Heart right ventricle (tissue), 16 donors: ENCODE data around the gene TRPV4. TPM values are rescaled to one million over a fixed set of nuclear protein-coding genes. Genes with fewer than 3 reads are reported as not detected.

Experiments used
- ATAC-seq, 8 donors: fragments of 200-7000 bp; cut with Tn5 transposase; one replicate each; pipeline ENCODE4 v1.9.1; 2020; ENCODE audit warnings: mild to moderate bottlenecking in 8 of 8, moderate library complexity in 8 of 8, moderate number of reproducible peaks in 1 of 8
- DNase-seq, 2 donors: peaks; one replicate each; pipeline ENCODE4 v3.0.0-alpha.2; 2020
- H3K27ac ChIP-seq, 10 donors: fragments of 200-600 bp; sonication (generic) in 2 of 10; one replicate each; pipeline versions ENCODE4 v1.5.0 to v1.8.0; 2020 to 2022; ENCODE audit warnings: mild to moderate bottlenecking in 3 of 10
- H3K27me3 ChIP-seq, 7 donors: fragments of 200-600 bp; one replicate each; pipeline ENCODE4 v1.8.0; 2021 to 2022; ENCODE audit warnings: mild to moderate bottlenecking in 2 of 7
- H3K36me3 ChIP-seq, 9 donors: fragments of 200-600 bp; sonication (generic) in 1 of 9; one replicate each; pipeline versions ENCODE4 v1.5.0 to v1.8.0; 2020 to 2022; ENCODE audit warnings: mild to moderate bottlenecking in 2 of 9
- H3K4me1 ChIP-seq, 9 donors: fragments of 200-600 bp; sonication (generic) in 1 of 9; one replicate each; pipeline versions ENCODE4 v1.5.0 to v1.8.0; 2020 to 2022; ENCODE audit warnings: mild to moderate bottlenecking in 4 of 9
- H3K4me3 ChIP-seq, 10 donors: fragments of 200-600 bp; sonication (generic) in 2 of 10; one replicate each; pipeline versions ENCODE4 v1.5.0 to v1.8.0; 2020 to 2022; ENCODE audit warnings: mild to moderate bottlenecking in 7 of 10, moderate library complexity in 2 of 10
- H3K9me3 ChIP-seq, 11 donors: fragments of 200-600 bp in 10 of 11; sonication (generic) in 2 of 11; one replicate each; pipeline versions ENCODE4 v1.5.0 to v1.8.0; 2013 to 2022; ENCODE audit warnings: mild to moderate bottlenecking in 2 of 11, control low read depth in 1 of 11, moderate library complexity in 1 of 11
- WGBS, 2 donors: extraction: QIAGEN DNeasy Blood & Tissue Kit; methylation state at CpG; one replicate each; pipeline ENCODE4 v1.1.7; 2013; ENCODE audit warnings: inconsistent platforms in 1 of 2; 5-methylcytosine and 5-hydroxymethylcytosine counted together
- intact Hi-C, 10 donors: fragments of 100-400 bp; cut with DNase I; formaldehyde crosslinking; loops; one replicate each; pipeline versions ENCODE4 v1.11.1 to v1.14.2; 2022
- polyA plus RNA-seq, 2 donors: library from polyadenylated mRNA; stranded (reverse); fragments of 200-250 nt; gene quantifications; one replicate each; pipeline ENCODE4 v1.2.3, GENCODE V29; 2013
- total RNA-seq, 10 donors: library from RNA; stranded (reverse); fragmentation: NEBNext Ultra II Directional in 3 of 10; extraction: Animal tissue kit (Norgen Biotek cat#: 25700) in 3 of 10; gene quantifications; one replicate each; pipeline versions ENCODE4 v1.2.1 to v1.2.4, GENCODE V29; 2021 to 2023
- TF ChIP-seq, protein P1 (sequence below), 9 donors: fragments of 200-600 bp; sonication (generic) in 2 of 9; IDR thresholded peaks; one replicate each; pipeline versions ENCODE4 v1.5.0 to v1.8.0; 2021 to 2022; ENCODE audit warnings: antibody characterized with exemption in 9 of 9, mild to moderate bottlenecking in 5 of 9, moderate library complexity in 1 of 9
- donor health status: Arrhythmogenic right ventricular cardiomyopathy.
- donor health status: ischemic (EF 13 %, LVEDD 7.1; RV severe dilation, severe dysfunction).
- donor health status: healthy with polysubstance abuse.
- donor health status: DM: no; HTN: yes; CAD: no.
- donor health status: DM: no; HTN: no; CAD: no.
- donor health status: ischemic (EF 25% LVEDD 6.9; RV normal size, moderate dysfunction).
- donor health status: ischemic (EF 25% LVEDD 5.7; RV mildly dilated, moderate dysfunction).
- donor health status: healthy.
- donor health status: DM: yes; HTN: yes; CAD: no.
- donor health status: Ischemic cardiomyopathy.
- donor health status: ischemic (EF 35%, LVEDD 5.7; RV mildly dilated, moderate dysfunction).
- donor health status: nonischemic (EF 11% LVEDD 7.7; RV severe dilation, severe dysfunction).
- donor health status: DM: yes; HTN: yes; CAD: no.
- donor health status: PGD.
- donor health status: ischemic (EF 29% LVEDD 5.4; RV normal size, mild dysfunction).
- donor health status: nonischemic (EF 23%, LVEDD 6.1; RV moderate dilation, normal function).

Gene TRPV4
- total and polyA plus RNA-seq, 12 donors, result 0.07 to 1.0 (median 0.28) TPM; not detected in 2

DNA sequence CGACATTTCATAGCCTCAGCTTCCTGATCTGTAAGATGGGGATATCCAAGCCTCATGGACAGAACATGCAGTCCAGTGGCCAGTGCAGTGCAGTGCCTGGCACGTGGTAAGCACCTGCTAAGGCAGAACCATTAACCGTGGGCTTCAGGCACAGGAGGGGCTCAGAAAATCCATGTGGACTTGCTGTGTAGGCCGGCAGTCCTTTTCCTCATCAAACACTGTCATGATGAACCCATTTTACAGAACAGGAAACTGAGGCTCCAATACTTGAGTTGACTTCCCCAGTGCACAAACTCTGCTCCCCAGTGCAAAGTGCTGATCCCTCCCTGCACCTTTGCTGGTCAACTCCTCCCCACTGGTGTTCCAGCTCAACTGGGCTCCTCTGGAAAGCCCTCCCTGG, 18.0 kb downstream of the TRPV4 start:
- H3K4me1 ChIP-seq, result no peaks in the 10 kb centered on the region
- intact Hi-C loops, result no loop called here
- H3K4me3 ChIP-seq, result no peak overlapping the region
- no peaks in the 10 kb centered on the region for H3K36me3 ChIP-seq
- DNase-seq (no peak), ATAC-seq (no peak)
- H3K27ac ChIP-seq, result no peak overlapping the region
- TF ChIP-seq, protein P1, sequence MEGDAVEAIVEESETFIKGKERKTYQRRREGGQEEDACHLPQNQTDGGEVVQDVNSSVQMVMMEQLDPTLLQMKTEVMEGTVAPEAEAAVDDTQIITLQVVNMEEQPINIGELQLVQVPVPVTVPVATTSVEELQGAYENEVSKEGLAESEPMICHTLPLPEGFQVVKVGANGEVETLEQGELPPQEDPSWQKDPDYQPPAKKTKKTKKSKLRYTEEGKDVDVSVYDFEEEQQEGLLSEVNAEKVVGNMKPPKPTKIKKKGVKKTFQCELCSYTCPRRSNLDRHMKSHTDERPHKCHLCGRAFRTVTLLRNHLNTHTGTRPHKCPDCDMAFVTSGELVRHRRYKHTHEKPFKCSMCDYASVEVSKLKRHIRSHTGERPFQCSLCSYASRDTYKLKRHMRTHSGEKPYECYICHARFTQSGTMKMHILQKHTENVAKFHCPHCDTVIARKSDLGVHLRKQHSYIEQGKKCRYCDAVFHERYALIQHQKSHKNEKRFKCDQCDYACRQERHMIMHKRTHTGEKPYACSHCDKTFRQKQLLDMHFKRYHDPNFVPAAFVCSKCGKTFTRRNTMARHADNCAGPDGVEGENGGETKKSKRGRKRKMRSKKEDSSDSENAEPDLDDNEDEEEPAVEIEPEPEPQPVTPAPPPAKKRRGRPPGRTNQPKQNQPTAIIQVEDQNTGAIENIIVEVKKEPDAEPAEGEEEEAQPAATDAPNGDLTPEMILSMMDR (IDR thresholded peaks at IDR 0.05), result no peak
- 88 to 89% methylated on average over 4 of the region's 4 CpGs for WGBS, 2 donors
- H3K9me3 ChIP-seq, result no peaks in the 10 kb centered on the region
- peaks cover 0 to 21% (median 0%) of the 10 kb centered on the region in 7 donors for H3K27me3 ChIP-seq

DNA sequence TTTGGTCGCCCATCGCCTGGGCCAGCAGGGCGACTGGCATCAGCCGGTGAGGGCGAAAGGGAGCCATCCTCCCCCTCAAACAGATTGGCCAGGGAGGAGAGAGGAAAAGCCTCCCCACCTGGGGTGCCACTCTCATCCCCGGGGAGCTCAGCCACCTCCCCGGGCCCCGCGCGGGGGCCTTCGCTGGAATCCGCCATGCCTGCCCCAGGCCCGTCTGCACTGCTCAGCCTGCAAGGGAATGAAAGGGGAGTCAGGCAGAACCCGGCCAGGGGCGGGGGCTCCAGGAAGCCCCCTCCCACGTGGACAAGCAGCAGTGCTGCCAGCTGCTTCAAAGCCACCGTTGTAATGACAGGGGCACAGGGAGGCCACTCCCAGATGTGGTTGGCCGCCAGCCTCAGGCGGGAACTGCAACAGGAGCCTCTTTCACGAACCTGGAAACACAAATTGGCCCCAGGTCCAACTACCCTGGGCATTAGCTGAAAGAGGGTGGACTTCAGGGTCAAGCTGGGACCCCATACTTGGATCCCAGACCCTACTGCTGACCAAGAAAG, 18.5 kb downstream of the TRPV4 start:
- intact Hi-C loops, result no loop called here
- Histone ChIP-seq H3K4me3 (no peak overlapping the region), H3K27ac (no peak overlapping the region), H3K9me3 (no peaks in the 10 kb centered on the region), H3K4me1 (no peaks in the 10 kb centered on the region), H3K36me3 (no peaks in the 10 kb centered on the region), H3K27me3 (peaks cover 0 to 24% (median 0%) of the 10 kb centered on the region in 7 donors)
- TF ChIP-seq, protein P1 (IDR thresholded peaks at IDR 0.05), result no peak
- DNase-seq (no peak), ATAC-seq (peak in 1 of 8 donors; percentile 48)
- 74 to 77% methylated on average over 18 to 20 of the region's 20 CpGs for WGBS, 2 donors

DNA sequence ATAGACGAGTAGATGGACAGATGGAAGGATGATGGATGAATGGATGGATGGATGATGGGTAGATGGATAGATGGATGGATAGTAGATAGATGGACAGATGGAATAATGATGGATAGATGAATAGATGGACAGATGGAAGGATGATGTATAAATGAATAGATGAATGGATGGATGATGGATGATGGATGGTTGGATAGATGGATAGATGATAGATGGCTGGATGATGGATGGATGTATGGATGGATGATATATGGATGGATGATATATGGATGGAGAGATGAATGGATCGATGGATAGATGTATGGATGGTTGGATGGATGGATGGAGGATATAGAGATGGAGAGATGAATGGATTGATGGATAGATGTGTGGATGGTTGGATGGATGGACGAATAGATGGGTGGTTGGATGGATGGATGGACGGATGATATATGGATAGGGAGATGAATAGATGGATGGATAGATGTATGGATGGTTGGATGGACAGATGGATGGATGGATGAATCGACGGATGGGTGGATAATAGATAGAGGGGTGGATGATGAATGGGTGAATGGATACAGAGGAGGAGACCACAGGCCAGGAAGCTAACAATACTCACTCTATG, 19.3 kb downstream of the TRPV4 start:
- Histone ChIP-seq H3K9me3 (no peaks in the 10 kb centered on the region), H3K27ac (no peak overlapping the region), H3K36me3 (no peaks in the 10 kb centered on the region), H3K27me3 (peaks cover 0 to 19% (median 0%) of the 10 kb centered on the region in 7 donors), H3K4me1 (no peaks in the 10 kb centered on the region), H3K4me3 (no peak overlapping the region)
- 92 to 96% methylated on average over 6 of the region's 6 CpGs for WGBS, 2 donors
- no peak for ATAC-seq
- TF ChIP-seq, protein P1 (IDR thresholded peaks at IDR 0.05), result no peak
- DNase-seq, result no peak
- intact Hi-C loops, result no loop called here

DNA sequence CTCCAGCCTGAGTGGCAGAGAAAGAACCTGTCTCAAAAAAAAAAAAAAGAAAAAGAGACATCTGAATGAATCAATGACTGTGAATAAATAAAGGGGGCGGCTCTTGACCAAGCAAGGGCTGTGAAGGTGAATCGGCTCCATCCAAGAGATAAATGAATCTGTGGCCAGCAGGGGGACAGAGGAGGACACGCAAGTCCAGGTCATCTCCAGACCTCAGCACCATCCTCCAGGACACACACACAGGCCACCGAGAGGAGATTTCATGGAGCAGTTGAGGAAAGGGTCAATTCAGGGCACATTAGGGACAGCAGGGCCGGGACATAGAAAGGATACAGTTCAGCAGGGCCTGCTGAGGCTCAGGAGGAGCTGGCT, 21.6 kb downstream of the TRPV4 start:
- Histone ChIP-seq H3K27ac (no peak overlapping the region), H3K9me3 (no peaks in the 10 kb centered on the region), H3K36me3 (no peaks in the 10 kb centered on the region), H3K4me3 (no peak overlapping the region), H3K27me3 (peaks cover 0 to 3% (median 0%) of the 10 kb centered on the region in 7 donors), H3K4me1 (no peaks in the 10 kb centered on the region)
- DNase-seq (no peak), ATAC-seq (no peak)
- intact Hi-C loops, result no loop called here
- 70 to 72% methylated on average over 5 of the region's 5 CpGs for WGBS, 2 donors
- TF ChIP-seq, protein P1 (IDR thresholded peaks at IDR 0.05), result no peak
